GM12878 (cell line): ENCODE measurements around the gene NUDT3. TPM values are rescaled to one million over a fixed set of nuclear protein-coding genes. Genes with fewer than 3 reads are reported as not detected.

Experiments
- ATF2 ChIP-seq: IDR thresholded peaks from 2 replicates; pipeline ENCODE4 v1.6.1; 2012; ENCODE audit warnings: low read length, inconsistent platforms
- MAX ChIP-seq: IDR thresholded peaks from 2 replicates; pipeline ENCODE4 v1.6.1; 2012; ENCODE audit warnings: low read depth, low read length, improper control_type of control experiment
- YY1 ChIP-seq: IDR thresholded peaks from 2 replicates; pipeline ENCODE4 v1.6.1; 2011; ENCODE audit warnings: low read depth, mild to moderate bottlenecking, low read length
- ZBTB40 ChIP-seq: fragments of 450-650 bp; IDR thresholded peaks from 2 replicates; pipeline ENCODE4 v1.6.1; 2016; ENCODE audit warnings: mild to moderate bottlenecking, moderate library complexity, borderline replicate concordance
- polyA plus RNA-seq, 11 experiments: library from polyadenylated mRNA; depleted of rRNA in 4 of 11; unstranded in 6 of 11; stranded (reverse) in 5 of 11; fragments of >200 nt; fragmentation: Nextera tagmentation in 4 of 11; fragmentation: Illumina TruSeq in 1 of 11; extraction: Ambion mirVana in 4 of 11; extraction: Trizol in 1 of 11; gene quantifications; 1 replicate in 1 of 11; 2 replicates in 10 of 11; pipeline versions ENCODE4 v1.2.1 to v1.2.3, GENCODE V29; 2011 to 2016; ENCODE audit warnings: inconsistent platforms in 2 of 11, missing spikeins in 2 of 11, low read depth in 1 of 11
- total RNA-seq, 4 experiments: library from RNA; depleted of rRNA in 3 of 4; stranded (reverse); fragments of >200 nt in 3 of 4; fragmentation: Illumina TruSeq in 1 of 4; extraction: Trizol in 1 of 4; gene quantifications; 2 replicates each; pipeline versions ENCODE4 v1.2.1 to v1.2.3, GENCODE V29; 2013 to 2021
- TF ChIP-seq, protein P1 (sequence below): fragments of 450-650 bp; IDR thresholded peaks from 2 replicates; pipeline ENCODE4 v1.6.1; 2018; ENCODE audit warnings: mild to moderate bottlenecking, low read depth, moderate library complexity; ENCODE audit not compliant: partially characterized antibody

Gene NUDT3
- total and polyA plus RNA-seq, 10 of the 15 experiments (the other 5 are each of a cell fraction or from before 2014, with no cell fraction given), result 2.4 to 32.3 (median 25.5) TPM

GRCh38 chr6:34281702-34282334, 110.7 kb downstream of the NUDT3 start (continued):
- TF ChIP-seq MAX, result no peak
- TF ChIP-seq YY1, result no peak
- TF ChIP-seq ZBTB40, result no peak
- TF ChIP-seq, protein P1, sequence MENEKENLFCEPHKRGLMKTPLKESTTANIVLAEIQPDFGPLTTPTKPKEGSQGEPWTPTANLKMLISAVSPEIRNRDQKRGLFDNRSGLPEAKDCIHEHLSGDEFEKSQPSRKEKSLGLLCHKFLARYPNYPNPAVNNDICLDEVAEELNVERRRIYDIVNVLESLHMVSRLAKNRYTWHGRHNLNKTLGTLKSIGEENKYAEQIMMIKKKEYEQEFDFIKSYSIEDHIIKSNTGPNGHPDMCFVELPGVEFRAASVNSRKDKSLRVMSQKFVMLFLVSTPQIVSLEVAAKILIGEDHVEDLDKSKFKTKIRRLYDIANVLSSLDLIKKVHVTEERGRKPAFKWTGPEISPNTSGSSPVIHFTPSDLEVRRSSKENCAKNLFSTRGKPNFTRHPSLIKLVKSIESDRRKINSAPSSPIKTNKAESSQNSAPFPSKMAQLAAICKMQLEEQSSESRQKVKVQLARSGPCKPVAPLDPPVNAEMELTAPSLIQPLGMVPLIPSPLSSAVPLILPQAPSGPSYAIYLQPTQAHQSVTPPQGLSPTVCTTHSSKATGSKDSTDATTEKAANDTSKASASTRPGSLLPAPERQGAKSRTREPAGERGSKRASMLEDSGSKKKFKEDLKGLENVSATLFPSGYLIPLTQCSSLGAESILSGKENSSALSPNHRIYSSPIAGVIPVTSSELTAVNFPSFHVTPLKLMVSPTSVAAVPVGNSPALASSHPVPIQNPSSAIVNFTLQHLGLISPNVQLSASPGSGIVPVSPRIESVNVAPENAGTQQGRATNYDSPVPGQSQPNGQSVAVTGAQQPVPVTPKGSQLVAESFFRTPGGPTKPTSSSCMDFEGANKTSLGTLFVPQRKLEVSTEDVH, result no peak
- TF ChIP-seq ATF2, result no peak
